HG02852 (cell line): ENCODE results near the gene FPGT.
"Not testable (repeated sequence)": the region's sequence is repeated elsewhere in the genome, so short reads cannot be mapped to it uniquely, and the experiment has no call there.

Experiments
- ATAC-seq: cut with Tn5 transposase; IDR thresholded peaks from one replicate; pipeline ENCODE4 v1.9.1; 2021; ENCODE audit warnings: mild to moderate bottlenecking, moderate library complexity; ENCODE audit not compliant: unreplicated experiment

The FPGT gene

GRCh38 chr1:74253243-74253824 is 55.3 kb downstream of the FPGT start:
- not testable (repeated sequence) for ATAC-seq
